Activated naive CD4-positive, alpha-beta T cell treated with anti-CD3 and anti-CD28 coated beads, Interleukin-2, amount 50 U/mL, for 24 hours (primary cell): ENCODE data around the gene GAS6.
"Not testable (repeated sequence)": the region's sequence is repeated elsewhere in the genome, so short reads cannot be mapped to it uniquely, and the experiment has no call there.

Source experiments
- H3K27ac Mint-ChIP-seq: one replicate; pipeline ENCODE4 v1.8.0; 2021; ENCODE audit warnings: mild to moderate bottlenecking, mixed read lengths
- H3K27me3 Mint-ChIP-seq: one replicate; pipeline ENCODE4 v1.8.0; 2021; ENCODE audit warnings: mixed read lengths
- H3K36me3 Mint-ChIP-seq: one replicate; pipeline ENCODE4 v1.8.0; 2021; ENCODE audit warnings: mixed read lengths
- H3K4me1 Mint-ChIP-seq: one replicate; pipeline ENCODE4 v1.8.0; 2021; ENCODE audit warnings: mixed read lengths
- H3K4me3 Mint-ChIP-seq: one replicate; pipeline ENCODE4 v1.8.0; 2021; ENCODE audit warnings: mild to moderate bottlenecking, mixed read lengths
- H3K9me3 Mint-ChIP-seq: one replicate; pipeline ENCODE4 v1.8.0; 2021; ENCODE audit warnings: mixed read lengths

The GAS6 gene

GRCh38 chr13:113832205-113832604 is 31.7 kb downstream of the GAS6 start:
- no peak overlapping the region for H3K4me3 Mint-ChIP-seq
- no peaks in the 10 kb centered on the region for H3K27me3 Mint-ChIP-seq
- H3K4me1 Mint-ChIP-seq, result peaks cover 4% of the 10 kb centered on the region
- H3K27ac Mint-ChIP-seq, result no peak overlapping the region
- H3K9me3 Mint-ChIP-seq, result no peaks in the 10 kb centered on the region
- no peaks in the 10 kb centered on the region for H3K36me3 Mint-ChIP-seq

- no peaks in the 10 kb centered on the region for H3K4me1 Mint-ChIP-seq
- no peaks in the 10 kb centered on the region for H3K27me3 Mint-ChIP-seq
- no peak overlapping the region for H3K27ac Mint-ChIP-seq
- no peaks in the 10 kb centered on the region for H3K9me3 Mint-ChIP-seq
- no peaks in the 10 kb centered on the region for H3K36me3 Mint-ChIP-seq
- H3K4me3 Mint-ChIP-seq, result no peak overlapping the region
Observed at GRCh38 chr13:113831061-113831460, 32.8 kb downstream of the GAS6 start.

- H3K36me3 Mint-ChIP-seq, H3K4me3 Mint-ChIP-seq, H3K27me3 Mint-ChIP-seq, H3K4me1 Mint-ChIP-seq, H3K9me3 Mint-ChIP-seq, H3K27ac Mint-ChIP-seq: not testable (repeated sequence)
Observed at GRCh38 chr13:113830426-113830950, 33.4 kb downstream of the GAS6 start.

- H3K27ac Mint-ChIP-seq, result no peak overlapping the region
- no peaks in the 10 kb centered on the region for H3K27me3 Mint-ChIP-seq
- peaks cover 2% of the 10 kb centered on the region for H3K36me3 Mint-ChIP-seq
- no peaks in the 10 kb centered on the region for H3K9me3 Mint-ChIP-seq
- no peaks in the 10 kb centered on the region for H3K4me1 Mint-ChIP-seq
- no peak overlapping the region for H3K4me3 Mint-ChIP-seq
Observed at GRCh38 chr13:113828282-113828825, 35.5 kb downstream of the GAS6 start.

GRCh38 chr13:113827021-113827420 is 36.9 kb downstream of the GAS6 start:
- Mint-ChIP-seq H3K4me3 (no peak overlapping the region), H3K36me3 (peaks cover 2% of the 10 kb centered on the region), H3K27me3 (no peaks in the 10 kb centered on the region), H3K27ac (no peak overlapping the region), H3K4me1 (no peaks in the 10 kb centered on the region), H3K9me3 (no peaks in the 10 kb centered on the region)

GRCh38 chr13:113826446-113826845 is 37.4 kb downstream of the GAS6 start:
- not testable (repeated sequence) for H3K27me3 Mint-ChIP-seq, H3K4me1 Mint-ChIP-seq, H3K9me3 Mint-ChIP-seq, H3K4me3 Mint-ChIP-seq, H3K36me3 Mint-ChIP-seq, H3K27ac Mint-ChIP-seq

GRCh38 chr13:113825841-113826240 is 38.0 kb downstream of the GAS6 start:
- no peaks in the 10 kb centered on the region for H3K9me3 Mint-ChIP-seq
- H3K27ac Mint-ChIP-seq, result no peak overlapping the region
- no peaks in the 10 kb centered on the region for H3K27me3 Mint-ChIP-seq
- H3K4me3 Mint-ChIP-seq, result no peak overlapping the region
- peaks cover 2% of the 10 kb centered on the region for H3K36me3 Mint-ChIP-seq
- no peaks in the 10 kb centered on the region for H3K4me1 Mint-ChIP-seq

- Mint-ChIP-seq H3K27ac (no peak overlapping the region), H3K4me1 (no peaks in the 10 kb centered on the region), H3K36me3 (peaks cover 2% of the 10 kb centered on the region), H3K4me3 (no peak overlapping the region), H3K9me3 (no peaks in the 10 kb centered on the region), H3K27me3 (no peaks in the 10 kb centered on the region)
Observed at GRCh38 chr13:113823771-113824170, 40.1 kb downstream of the GAS6 start.

GRCh38 chr13:113822956-113823744 is 40.7 kb downstream of the GAS6 start:
- Mint-ChIP-seq H3K9me3 (no peaks in the 10 kb centered on the region), H3K36me3 (peaks cover 2% of the 10 kb centered on the region), H3K4me1 (no peaks in the 10 kb centered on the region), H3K27ac (no peak overlapping the region), H3K4me3 (no peak overlapping the region), H3K27me3 (no peaks in the 10 kb centered on the region)

- Mint-ChIP-seq H3K4me1 (peaks cover 4% of the 10 kb centered on the region), H3K9me3 (no peaks in the 10 kb centered on the region), H3K27ac (no peak overlapping the region), H3K27me3 (no peaks in the 10 kb centered on the region), H3K36me3 (peaks cover 2% of the 10 kb centered on the region), H3K4me3 (no peak overlapping the region)
Observed at GRCh38 chr13:113822266-113822665, 41.6 kb downstream of the GAS6 start.

GRCh38 chr13:113821847-113822246 is 42.0 kb downstream of the GAS6 start:
- H3K27me3 Mint-ChIP-seq, result no peaks in the 10 kb centered on the region
- H3K4me1 Mint-ChIP-seq, result peaks cover 6% of the 10 kb centered on the region
- peaks cover 2% of the 10 kb centered on the region for H3K36me3 Mint-ChIP-seq
- H3K9me3 Mint-ChIP-seq, result no peaks in the 10 kb centered on the region
- no peak overlapping the region for H3K4me3 Mint-ChIP-seq
- no peak overlapping the region for H3K27ac Mint-ChIP-seq

GRCh38 chr13:113820813-113821651 is 42.8 kb downstream of the GAS6 start:
- Mint-ChIP-seq H3K27me3 (no peaks in the 10 kb centered on the region), H3K9me3 (no peaks in the 10 kb centered on the region), H3K36me3 (peaks cover 2% of the 10 kb centered on the region), H3K27ac (no peak overlapping the region), H3K4me3 (no peak overlapping the region), H3K4me1 (peaks cover 12% of the 10 kb centered on the region)

- H3K4me3 Mint-ChIP-seq, result no peak overlapping the region
- no peaks in the 10 kb centered on the region for H3K36me3 Mint-ChIP-seq
- H3K27me3 Mint-ChIP-seq, result no peaks in the 10 kb centered on the region
- peaks cover 20% of the 10 kb centered on the region for H3K4me1 Mint-ChIP-seq
- H3K9me3 Mint-ChIP-seq, result no peaks in the 10 kb centered on the region
- H3K27ac Mint-ChIP-seq, result no peak overlapping the region
Observed at GRCh38 chr13:113819731-113820715, 43.9 kb downstream of the GAS6 start.

GRCh38 chr13:113819341-113819730 is 44.5 kb downstream of the GAS6 start:
- H3K4me1 Mint-ChIP-seq, result peaks cover 20% of the 10 kb centered on the region
- H3K27ac Mint-ChIP-seq, result no peak overlapping the region
- H3K4me3 Mint-ChIP-seq, result no peak overlapping the region
- H3K9me3 Mint-ChIP-seq, result no peaks in the 10 kb centered on the region
- no peaks in the 10 kb centered on the region for H3K36me3 Mint-ChIP-seq
- no peaks in the 10 kb centered on the region for H3K27me3 Mint-ChIP-seq

- H3K9me3 Mint-ChIP-seq, result no peaks in the 10 kb centered on the region
- H3K27me3 Mint-ChIP-seq, result no peaks in the 10 kb centered on the region
- H3K27ac Mint-ChIP-seq, result no peak overlapping the region
- no peaks in the 10 kb centered on the region for H3K36me3 Mint-ChIP-seq
- H3K4me3 Mint-ChIP-seq, result no peak overlapping the region
- peaks cover 20% of the 10 kb centered on the region for H3K4me1 Mint-ChIP-seq
Observed at GRCh38 chr13:113818700-113819295, 45.1 kb downstream of the GAS6 start.
